Colonic mucosa (tissue), 4 donors: ENCODE results near the gene GRM1. TPM values are rescaled to one million over a fixed set of nuclear protein-coding genes. Genes with fewer than 3 reads are reported as not detected.

Experiments used
- DNase-seq: peaks from one replicate; pipeline ENCODE4 v3.0.0-alpha.2; 2020
- H3K27ac ChIP-seq: fragments of 200-600 bp; one replicate; pipeline ENCODE4 v1.8.0; 2021
- H3K27me3 ChIP-seq: fragments of 200-600 bp; one replicate; pipeline ENCODE4 v1.8.0; 2021
- H3K36me3 ChIP-seq: fragments of 200-600 bp; one replicate; pipeline ENCODE4 v1.8.0; 2021
- H3K4me1 ChIP-seq: fragments of 200-600 bp; one replicate; pipeline ENCODE4 v1.8.0; 2021; ENCODE audit warnings: mild to moderate bottlenecking
- H3K4me3 ChIP-seq: fragments of 200-600 bp; one replicate; pipeline ENCODE4 v1.8.0; 2021
- H3K9ac ChIP-seq, 2 donors: one replicate each; pipeline ENCODE4 v1.7.0; 2013; ENCODE audit warnings: control low read depth in 2 of 2, low read depth in 2 of 2, low read length in 2 of 2
- H3K9me3 ChIP-seq: fragments of 200-600 bp; one replicate; pipeline ENCODE4 v1.8.0; 2021
- intact Hi-C: fragments of 100-400 bp; cut with DNase I; formaldehyde crosslinking; loops from one replicate; pipeline ENCODE4 v1.14.1; 2022
- total RNA-seq, 2 donors: library from RNA; stranded (reverse); fragmentation: NEBNext Ultra II Directional in 1 of 2; extraction: Animal tissue kit (Norgen Biotek cat#: 25700) in 1 of 2; gene quantifications; one replicate each; pipeline ENCODE4 v1.2.1, GENCODE V29; 2021
- TF ChIP-seq, protein P1 (sequence below): fragments of 200-600 bp; IDR thresholded peaks from one replicate; pipeline ENCODE4 v1.8.0; 2022; ENCODE audit warnings: antibody characterized with exemption, mild to moderate bottlenecking
- donor health status: healthy.
- donor health status: DM: no; HTN: no; CAD: no.
- donor health status: DM: no; HTN: no; CAD: no.

Gene GRM1
- total RNA-seq, 2 donors from 2014 or later = 0.11 TPM; not detected in 1

DNA sequence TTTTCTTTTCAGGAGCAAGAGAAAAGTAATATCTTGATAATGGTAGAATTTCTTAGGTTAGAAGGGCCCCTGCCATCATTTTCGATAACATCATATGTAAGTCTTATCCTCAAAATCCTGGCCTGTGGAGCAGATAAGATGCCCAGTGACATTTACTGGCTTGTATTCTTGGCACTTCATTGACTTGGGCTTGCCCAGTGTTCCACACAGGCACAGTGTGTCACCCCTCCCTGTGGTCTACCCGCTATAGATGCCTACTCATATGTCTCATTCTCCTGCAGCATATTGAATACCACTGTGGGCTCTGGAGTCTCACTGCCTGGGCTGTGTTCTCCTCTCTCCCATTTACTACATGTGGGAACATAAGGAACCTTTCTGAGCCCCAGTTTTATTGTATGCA, 105.0 kb downstream of the GRM1 start:
- TF ChIP-seq, protein P1, sequence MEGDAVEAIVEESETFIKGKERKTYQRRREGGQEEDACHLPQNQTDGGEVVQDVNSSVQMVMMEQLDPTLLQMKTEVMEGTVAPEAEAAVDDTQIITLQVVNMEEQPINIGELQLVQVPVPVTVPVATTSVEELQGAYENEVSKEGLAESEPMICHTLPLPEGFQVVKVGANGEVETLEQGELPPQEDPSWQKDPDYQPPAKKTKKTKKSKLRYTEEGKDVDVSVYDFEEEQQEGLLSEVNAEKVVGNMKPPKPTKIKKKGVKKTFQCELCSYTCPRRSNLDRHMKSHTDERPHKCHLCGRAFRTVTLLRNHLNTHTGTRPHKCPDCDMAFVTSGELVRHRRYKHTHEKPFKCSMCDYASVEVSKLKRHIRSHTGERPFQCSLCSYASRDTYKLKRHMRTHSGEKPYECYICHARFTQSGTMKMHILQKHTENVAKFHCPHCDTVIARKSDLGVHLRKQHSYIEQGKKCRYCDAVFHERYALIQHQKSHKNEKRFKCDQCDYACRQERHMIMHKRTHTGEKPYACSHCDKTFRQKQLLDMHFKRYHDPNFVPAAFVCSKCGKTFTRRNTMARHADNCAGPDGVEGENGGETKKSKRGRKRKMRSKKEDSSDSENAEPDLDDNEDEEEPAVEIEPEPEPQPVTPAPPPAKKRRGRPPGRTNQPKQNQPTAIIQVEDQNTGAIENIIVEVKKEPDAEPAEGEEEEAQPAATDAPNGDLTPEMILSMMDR = no peak
- Histone ChIP-seq H3K27me3 (no peaks in the 10 kb centered on the region), H3K27ac (no peak overlapping the region), H3K9me3 (no peaks in the 10 kb centered on the region), H3K4me1 (no peaks in the 10 kb centered on the region), H3K4me3 (no peak overlapping the region), H3K9ac (no peak overlapping the region), H3K36me3 (no peaks in the 10 kb centered on the region)
- intact Hi-C loops = no loop called here
- DNase-seq = no peak

DNA sequence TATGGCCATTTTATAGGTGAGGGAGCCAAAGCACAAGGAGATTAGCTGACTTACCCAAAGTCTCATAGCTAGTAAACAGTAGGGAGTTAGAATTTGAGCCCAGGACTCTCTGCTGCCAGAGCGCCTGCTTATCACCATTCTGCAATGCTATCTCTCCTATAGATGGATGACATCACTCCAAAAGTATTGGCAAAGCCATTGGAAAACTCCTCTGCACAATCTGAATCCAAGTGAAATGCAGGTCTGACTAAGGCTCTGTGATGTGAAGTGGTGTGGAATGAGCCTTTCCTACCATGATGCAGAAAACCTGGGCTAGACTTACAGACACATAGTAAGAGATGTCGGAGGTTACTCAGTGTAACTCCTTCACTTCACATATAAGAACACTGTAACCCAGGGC, 106.3 kb downstream of the GRM1 start:
- no peak overlapping the region for H3K9ac ChIP-seq
- no peaks in the 10 kb centered on the region for H3K9me3 ChIP-seq
- H3K4me1 ChIP-seq = no peaks in the 10 kb centered on the region
- no peak for DNase-seq
- no peaks in the 10 kb centered on the region for H3K36me3 ChIP-seq
- no peak overlapping the region for H3K27ac ChIP-seq
- H3K4me3 ChIP-seq = no peak overlapping the region
- TF ChIP-seq, protein P1 = no peak
- intact Hi-C loops = no loop called here
- H3K27me3 ChIP-seq = no peaks in the 10 kb centered on the region

DNA sequence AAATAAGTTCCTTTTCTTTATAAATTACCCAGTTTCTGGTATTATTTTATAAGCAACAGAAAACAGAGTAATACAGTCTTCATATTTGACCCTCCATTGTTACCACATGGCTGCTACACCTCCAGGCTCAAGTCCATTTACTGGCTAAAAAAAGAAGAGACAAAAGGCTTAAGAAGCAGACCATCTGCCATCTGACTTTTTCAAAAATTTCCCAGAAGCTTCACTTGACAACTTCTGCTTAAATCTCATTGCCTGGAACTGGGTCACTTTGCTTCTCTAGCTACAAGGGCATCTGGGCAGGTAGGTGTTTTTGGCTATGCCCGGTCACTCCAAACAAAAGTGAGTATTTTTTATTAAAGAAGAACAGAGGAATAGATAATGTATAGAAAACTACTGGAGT, 118.0 kb downstream of the GRM1 start:
- intact Hi-C loops = no loop called here
- no peaks in the 10 kb centered on the region for H3K27me3 ChIP-seq
- no peaks in the 10 kb centered on the region for H3K4me1 ChIP-seq
- DNase-seq = no peak
- no peak overlapping the region for H3K27ac ChIP-seq
- H3K36me3 ChIP-seq = no peaks in the 10 kb centered on the region
- no peak overlapping the region for H3K4me3 ChIP-seq
- H3K9me3 ChIP-seq = no peaks in the 10 kb centered on the region
- TF ChIP-seq, protein P1 = no peak
- no peak overlapping the region for H3K9ac ChIP-seq

DNA sequence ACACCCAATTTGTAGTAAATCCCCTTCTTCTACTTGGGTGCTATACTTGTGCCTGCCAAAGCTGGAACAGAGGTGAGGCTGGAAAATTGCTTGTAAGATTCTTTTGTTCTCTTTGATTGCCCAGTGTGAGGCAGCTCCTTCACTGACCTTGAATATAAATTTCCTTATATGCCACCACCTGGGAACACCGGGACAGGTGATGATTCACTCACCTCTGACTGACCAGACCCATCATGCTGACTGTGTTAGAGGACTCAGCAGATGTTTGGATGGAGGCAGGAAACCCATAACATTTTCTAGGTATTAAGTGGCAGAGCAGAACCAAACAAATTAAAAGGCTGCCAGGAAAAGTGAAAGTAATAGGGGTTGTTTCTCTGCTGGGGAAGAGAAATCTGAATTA, 120.9 kb downstream of the GRM1 start:
- TF ChIP-seq, protein P1 = no peak
- no peaks in the 10 kb centered on the region for H3K4me1 ChIP-seq
- no peaks in the 10 kb centered on the region for H3K36me3 ChIP-seq
- no peak for DNase-seq
- intact Hi-C loops = no loop called here
- H3K27me3 ChIP-seq = no peaks in the 10 kb centered on the region
- H3K4me3 ChIP-seq = no peak overlapping the region
- H3K9ac ChIP-seq = no peak overlapping the region
- H3K9me3 ChIP-seq = no peaks in the 10 kb centered on the region
- H3K27ac ChIP-seq = no peak overlapping the region

DNA sequence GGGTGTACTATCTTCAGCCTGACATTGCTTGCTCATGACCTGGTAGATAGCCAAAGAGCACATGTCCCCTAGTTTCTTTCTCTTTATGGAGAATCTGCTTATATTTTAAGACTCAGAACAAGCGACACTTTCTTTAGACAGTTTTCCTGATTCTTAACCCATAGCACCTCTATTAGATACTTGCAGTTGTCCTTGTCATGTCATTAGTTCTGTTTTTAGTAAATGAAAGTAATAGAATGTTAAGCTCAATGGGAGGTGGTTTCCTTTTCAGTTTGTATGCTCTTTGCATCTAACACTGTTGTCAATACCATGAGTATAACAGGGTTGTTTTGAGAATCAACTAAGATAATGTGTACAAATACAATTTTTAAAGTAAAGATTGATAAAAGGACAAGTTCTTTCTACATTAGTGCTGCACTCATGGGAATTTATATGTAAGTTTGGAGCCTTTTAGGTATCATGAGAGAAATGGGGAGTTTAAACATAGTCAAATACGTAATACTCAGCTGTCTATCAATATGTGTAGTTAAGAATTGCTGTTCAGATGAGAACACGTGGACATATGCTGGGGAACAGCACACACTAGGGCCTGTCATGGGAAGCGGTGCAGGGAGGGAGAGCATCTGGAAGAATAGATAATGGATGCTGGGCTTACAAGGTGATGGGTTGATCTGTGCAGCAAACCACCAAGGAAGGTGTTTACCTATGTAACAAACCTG, 124.3 kb downstream of the GRM1 start:
- H3K27ac ChIP-seq = no peak overlapping the region
- no peak overlapping the region for H3K9ac ChIP-seq
- H3K9me3 ChIP-seq = no peaks in the 10 kb centered on the region
- no peak for DNase-seq
- H3K27me3 ChIP-seq = no peaks in the 10 kb centered on the region
- intact Hi-C loops = no loop called here
- H3K4me1 ChIP-seq = no peaks in the 10 kb centered on the region
- TF ChIP-seq, protein P1 = no peak
- H3K4me3 ChIP-seq = no peak overlapping the region
- H3K36me3 ChIP-seq = no peaks in the 10 kb centered on the region
